Muscle layer of colon (tissue), 2 donors: Measurements from ENCODE around the gene LIMK1.

Experiments used
- H3K27ac ChIP-seq: one replicate; pipeline ENCODE4 v1.7.0; 2013; ENCODE audit warnings: low read depth, mild to moderate bottlenecking, low read length, moderate library complexity
- H3K27me3 ChIP-seq, 2 donors: one replicate each; pipeline ENCODE4 v1.7.0; 2013; ENCODE audit warnings: low read length in 2 of 2, mild to moderate bottlenecking in 2 of 2; ENCODE audit not compliant: insufficient read depth in 2 of 2, control insufficient read depth in 1 of 2
- H3K36me3 ChIP-seq: one replicate; pipeline ENCODE4 v1.7.0; 2013; ENCODE audit warnings: mild to moderate bottlenecking, low read length; ENCODE audit not compliant: insufficient read depth
- H3K4me1 ChIP-seq: one replicate; pipeline ENCODE4 v1.7.0; 2013; ENCODE audit warnings: mild to moderate bottlenecking, low read length; ENCODE audit not compliant: insufficient read depth
- H3K4me3 ChIP-seq, 2 donors: one replicate each; pipeline ENCODE4 v1.7.0; 2013; ENCODE audit warnings: low read length in 2 of 2, low read depth in 1 of 2, mild to moderate bottlenecking in 1 of 2, moderate library complexity in 1 of 2
- H3K9ac ChIP-seq: one replicate; pipeline ENCODE4 v1.7.0; 2013; ENCODE audit warnings: low read length
- H3K9me3 ChIP-seq: one replicate; pipeline ENCODE4 v1.7.0; 2013; ENCODE audit warnings: mild to moderate bottlenecking, low read length
- donor health status: abdominal sarcoma.
- donor health status: Adenocarcinoma of cecum.

The LIMK1 gene

GRCh38 chr7:74069790-74070618 lies 13.6 kb upstream of the LIMK1 start:
- H3K4me3 ChIP-seq: no peak overlapping the region
- H3K9ac ChIP-seq: no peak overlapping the region
- no peak overlapping the region for H3K27ac ChIP-seq
- H3K36me3 ChIP-seq: peaks cover 6% of the 10 kb centered on the region
- no peaks in the 10 kb centered on the region for H3K27me3 ChIP-seq
- peaks cover 3% of the 10 kb centered on the region for H3K4me1 ChIP-seq
- H3K9me3 ChIP-seq: no peaks in the 10 kb centered on the region

- no peak overlapping the region for H3K4me3 ChIP-seq
- H3K9me3 ChIP-seq: no peaks in the 10 kb centered on the region
- H3K27me3 ChIP-seq: no peaks in the 10 kb centered on the region
- peaks cover 4% of the 10 kb centered on the region for H3K36me3 ChIP-seq
- H3K4me1 ChIP-seq: peaks cover 3% of the 10 kb centered on the region
- H3K27ac ChIP-seq: no peak overlapping the region
- no peak overlapping the region for H3K9ac ChIP-seq
Observed at GRCh38 chr7:74070619-74070921, 13.0 kb upstream of the LIMK1 start.

GRCh38 chr7:74071121-74071520 lies 12.5 kb upstream of the LIMK1 start:
- H3K4me1 ChIP-seq: peaks cover 3% of the 10 kb centered on the region
- H3K27ac ChIP-seq: no peak overlapping the region
- H3K36me3 ChIP-seq: no peaks in the 10 kb centered on the region
- no peaks in the 10 kb centered on the region for H3K27me3 ChIP-seq
- no peak overlapping the region for H3K9ac ChIP-seq
- no peak overlapping the region for H3K4me3 ChIP-seq
- H3K9me3 ChIP-seq: no peaks in the 10 kb centered on the region

GRCh38 chr7:74074770-74075169 lies 8.8 kb upstream of the LIMK1 start:
- Histone ChIP-seq H3K4me1 (no peaks in the 10 kb centered on the region), H3K9ac (no peak overlapping the region), H3K4me3 (no peak overlapping the region), H3K9me3 (no peaks in the 10 kb centered on the region), H3K36me3 (no peaks in the 10 kb centered on the region), H3K27ac (no peak overlapping the region), H3K27me3 (no peaks in the 10 kb centered on the region)

GRCh38 chr7:74078461-74078860 lies 5.1 kb upstream of the LIMK1 start:
- Histone ChIP-seq H3K4me1 (no peaks in the 10 kb centered on the region), H3K27me3 (no peaks in the 10 kb centered on the region), H3K9ac (no peak overlapping the region), H3K36me3 (no peaks in the 10 kb centered on the region), H3K4me3 (no peak overlapping the region), H3K9me3 (no peaks in the 10 kb centered on the region), H3K27ac (no peak overlapping the region)

- Histone ChIP-seq H3K27me3 (no peaks in the 10 kb centered on the region), H3K36me3 (no peaks in the 10 kb centered on the region), H3K4me3 (peak overlapping the region; percentile 35 to 42), H3K27ac (no peak overlapping the region), H3K9me3 (no peaks in the 10 kb centered on the region), H3K4me1 (peaks cover 9% of the 10 kb centered on the region), H3K9ac (no peak overlapping the region)
Observed at GRCh38 chr7:74082770-74083116, 861 bp upstream of the LIMK1 start.

- Histone ChIP-seq H3K36me3 (no peaks in the 10 kb centered on the region), H3K4me1 (peaks cover 9% of the 10 kb centered on the region), H3K27ac (peak overlapping the region; percentile 58), H3K9ac (no peak overlapping the region), H3K9me3 (no peaks in the 10 kb centered on the region), H3K27me3 (no peaks in the 10 kb centered on the region), H3K4me3 (peak overlapping the region; percentile 28 to 66)
Observed at GRCh38 chr7:74083928-74084721, 521 bp downstream of the LIMK1 start.

- H3K4me3 ChIP-seq: peak overlapping the region; percentile 28 to 66
Observed at GRCh38 chr7:74084722-74085578, 1.3 kb downstream of the LIMK1 start.

GRCh38 chr7:74087791-74088453 lies 4.3 kb downstream of the LIMK1 start:
- H3K36me3 ChIP-seq: no peaks in the 10 kb centered on the region
- no peak overlapping the region for H3K4me3 ChIP-seq
- no peaks in the 10 kb centered on the region for H3K9me3 ChIP-seq
- no peaks in the 10 kb centered on the region for H3K27me3 ChIP-seq
- no peak overlapping the region for H3K9ac ChIP-seq
- peaks cover 9% of the 10 kb centered on the region for H3K4me1 ChIP-seq
- no peak overlapping the region for H3K27ac ChIP-seq

More at GRCh38 chr7:74084722-74085578, 1.3 kb downstream of the LIMK1 start:
- Histone ChIP-seq H3K9me3 (no peaks in the 10 kb centered on the region), H3K27me3 (no peaks in the 10 kb centered on the region), H3K36me3 (no peaks in the 10 kb centered on the region), H3K9ac (no peak overlapping the region), H3K27ac (peak overlapping the region; percentile 58), H3K4me1 (peaks cover 9% of the 10 kb centered on the region)

- no peak overlapping the region for H3K9ac ChIP-seq
Observed at GRCh38 chr7:74092321-74092963, 8.8 kb downstream of the LIMK1 start.

More at GRCh38 chr7:74092321-74092963, 8.8 kb downstream of the LIMK1 start:
- no peaks in the 10 kb centered on the region for H3K36me3 ChIP-seq
- H3K9me3 ChIP-seq: no peaks in the 10 kb centered on the region
- no peaks in the 10 kb centered on the region for H3K27me3 ChIP-seq
- H3K4me3 ChIP-seq: peak overlapping the region in 1 of 2 donors; percentile 67
- H3K27ac ChIP-seq: no peak overlapping the region
- H3K4me1 ChIP-seq: peaks cover 14% of the 10 kb centered on the region
